Right lobe of liver (tissue), 6 donors: ENCODE data around the gene TACR1. TPM values are rescaled to one million over a fixed set of nuclear protein-coding genes. Genes with fewer than 3 reads are reported as not detected.

Experiments
- ATAC-seq, 4 donors: fragments of 200-7000 bp; cut with Tn5 transposase; one replicate each; pipeline ENCODE4 v1.9.1; 2020; ENCODE audit warnings: mild to moderate bottlenecking in 4 of 4, moderate library complexity in 4 of 4
- DNase-seq, 3 donors: peaks; one replicate each; pipeline ENCODE4 v3.0.0-alpha.2; 2020
- H3K27ac ChIP-seq, 3 donors: fragments of 200-600 bp; one replicate each; pipeline ENCODE4 v1.8.0; 2022
- H3K27me3 ChIP-seq, 2 donors: fragments of 200-600 bp; one replicate each; pipeline ENCODE4 v1.8.0; 2022
- H3K36me3 ChIP-seq, 4 donors: fragments of 200-600 bp; sonication (generic) in 1 of 4; one replicate each; pipeline versions ENCODE4 v1.5.1 to v1.8.0; 2017 to 2022; ENCODE audit warnings: control low read depth in 1 of 4
- H3K4me1 ChIP-seq, 4 donors: fragments of 200-600 bp; sonication (generic) in 1 of 4; one replicate each; pipeline versions ENCODE4 v1.5.1 to v1.8.0; 2017 to 2022; ENCODE audit warnings: control low read depth in 1 of 4
- H3K4me3 ChIP-seq, 3 donors: fragments of 200-600 bp; one replicate each; pipeline ENCODE4 v1.8.0; 2022
- H3K9me3 ChIP-seq, 4 donors: fragments of 200-600 bp; sonication (generic) in 1 of 4; one replicate each; pipeline versions ENCODE4 v1.5.1 to v1.8.0; 2017 to 2022; ENCODE audit warnings: control low read depth in 1 of 4
- POLR2A ChIP-seq: fragments of 450-650 bp; IDR thresholded peaks from one replicate; pipeline ENCODE4 v1.6.1; 2017; ENCODE audit warnings: antibody characterized with exemption, mild to moderate bottlenecking
- WGBS: methylation state at CpG from one replicate; pipeline ENCODE4 v1.1.6; 2018; ENCODE audit warnings: low coverage, low lambda C conversion rate; ENCODE audit not compliant: insufficient coverage; ENCODE audit errors: missing lambda C conversion rate; 5-methylcytosine and 5-hydroxymethylcytosine counted together
- intact Hi-C, 2 donors: fragments of 100-400 bp; cut with DNase I; formaldehyde crosslinking; loops; one replicate each; pipeline versions ENCODE4 v1.11.2 to v1.14.1; 2022
- total RNA-seq, 6 experiments: library from RNA; depleted of rRNA in 2 of 6; stranded (reverse); fragments of >200 nt in 2 of 6; fragmentation: NEBNext Ultra II Directional in 3 of 6; extraction: Animal tissue kit (Norgen Biotek cat#: 25700) in 3 of 6; gene quantifications; one replicate each; pipeline versions ENCODE4 v1.1.0 to v1.2.4, GENCODE V29; 2016 to 2023
- TF ChIP-seq, protein P1 (sequence below), 4 donors: fragments of 200-600 bp in 3 of 4; fragments of 450-650 bp in 1 of 4; IDR thresholded peaks; one replicate each; pipeline versions ENCODE4 v1.5.1 to v1.8.0; 2016 to 2022; ENCODE audit warnings: antibody characterized with exemption in 4 of 4, mild to moderate bottlenecking in 2 of 4
- donor health status: DM: no; HTN: yes; CAD: no.
- donor health status: DM: no; HTN: no; CAD: no.
- donor health status: DM: no; HTN: no; CAD: no.
- donor health status: DM: no; HTN: yes; CAD: no.
- donor health status: DM: no; HTN: yes; CAD: no.

The TACR1 gene
- total RNA-seq, 6 experiments from 2014 or later, result not detected

- no peak for TF ChIP-seq POLR2A
- TF ChIP-seq, protein P1, sequence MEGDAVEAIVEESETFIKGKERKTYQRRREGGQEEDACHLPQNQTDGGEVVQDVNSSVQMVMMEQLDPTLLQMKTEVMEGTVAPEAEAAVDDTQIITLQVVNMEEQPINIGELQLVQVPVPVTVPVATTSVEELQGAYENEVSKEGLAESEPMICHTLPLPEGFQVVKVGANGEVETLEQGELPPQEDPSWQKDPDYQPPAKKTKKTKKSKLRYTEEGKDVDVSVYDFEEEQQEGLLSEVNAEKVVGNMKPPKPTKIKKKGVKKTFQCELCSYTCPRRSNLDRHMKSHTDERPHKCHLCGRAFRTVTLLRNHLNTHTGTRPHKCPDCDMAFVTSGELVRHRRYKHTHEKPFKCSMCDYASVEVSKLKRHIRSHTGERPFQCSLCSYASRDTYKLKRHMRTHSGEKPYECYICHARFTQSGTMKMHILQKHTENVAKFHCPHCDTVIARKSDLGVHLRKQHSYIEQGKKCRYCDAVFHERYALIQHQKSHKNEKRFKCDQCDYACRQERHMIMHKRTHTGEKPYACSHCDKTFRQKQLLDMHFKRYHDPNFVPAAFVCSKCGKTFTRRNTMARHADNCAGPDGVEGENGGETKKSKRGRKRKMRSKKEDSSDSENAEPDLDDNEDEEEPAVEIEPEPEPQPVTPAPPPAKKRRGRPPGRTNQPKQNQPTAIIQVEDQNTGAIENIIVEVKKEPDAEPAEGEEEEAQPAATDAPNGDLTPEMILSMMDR (IDR thresholded peaks at IDR 0.05), result no peak
- H3K27ac ChIP-seq, result no peak overlapping the region
- peaks cover 0 to 16% (median 7%) of the 10 kb centered on the region in 4 donors for H3K4me1 ChIP-seq
- under 1% methylated on average over 23 of the region's 57 CpGs for WGBS
- no peaks in the 10 kb centered on the region for H3K36me3 ChIP-seq
- intact Hi-C loops, result no loop called here
- H3K27me3 ChIP-seq, result peaks cover 7 to 24% of the 10 kb centered on the region in 2 donors
- ATAC-seq (peak; percentile 90 to 94 (median 93)), DNase-seq (peak; percentile 79 to 84 (median 83))
- no peaks in the 10 kb centered on the region for H3K9me3 ChIP-seq
- peak overlapping the region; percentile 19 to 42 (median 20) for H3K4me3 ChIP-seq
Measured at GRCh38 chr2:75200140-75201096, 1.1 kb upstream of the TACR1 start.

DNA sequence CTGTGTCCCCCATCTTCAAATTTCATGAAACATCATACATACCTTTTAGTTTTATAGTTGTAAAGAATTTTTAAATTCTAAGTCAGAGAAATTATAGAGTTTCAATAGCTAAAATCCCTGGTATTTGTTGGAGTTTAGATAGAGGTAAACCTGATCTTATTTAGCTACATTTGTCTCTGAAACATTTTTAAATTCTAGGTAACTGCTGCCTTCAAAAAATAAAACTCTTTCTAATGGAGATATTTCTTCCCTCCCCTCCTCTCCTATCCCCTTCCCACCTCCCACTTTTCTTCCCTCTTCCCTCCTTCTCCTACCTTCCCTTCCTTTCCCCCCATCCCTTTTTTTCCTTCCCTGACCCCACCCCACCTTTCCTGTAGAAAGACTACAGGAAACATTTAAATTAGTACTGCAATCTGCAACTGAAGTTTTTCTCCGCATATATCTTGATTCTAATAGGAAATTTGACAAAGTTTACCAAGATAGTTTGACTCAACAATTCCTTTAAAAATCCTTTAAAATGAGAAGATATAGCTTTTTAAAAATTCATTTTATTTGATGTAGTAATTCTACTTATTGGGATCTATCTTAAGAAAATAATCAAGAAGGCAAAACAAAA lies 4.1 kb downstream of the TACR1 start:
- no peak overlapping the region for H3K4me3 ChIP-seq
- H3K9me3 ChIP-seq, result no peaks in the 10 kb centered on the region
- intact Hi-C loops, result no loop called here
- H3K36me3 ChIP-seq, result no peaks in the 10 kb centered on the region
- DNase-seq (no peak), ATAC-seq (no peak)
- TF ChIP-seq, protein P1 (IDR thresholded peaks at IDR 0.05), result no peak
- TF ChIP-seq POLR2A, result no peak
- no peak overlapping the region for H3K27ac ChIP-seq
- WGBS, result 60% methylated on average over 1 of the region's 1 CpG
- H3K27me3 ChIP-seq, result peaks cover 5 to 7% of the 10 kb centered on the region in 2 donors
- H3K4me1 ChIP-seq, result peaks cover 0 to 15% (median 5%) of the 10 kb centered on the region in 4 donors

DNA sequence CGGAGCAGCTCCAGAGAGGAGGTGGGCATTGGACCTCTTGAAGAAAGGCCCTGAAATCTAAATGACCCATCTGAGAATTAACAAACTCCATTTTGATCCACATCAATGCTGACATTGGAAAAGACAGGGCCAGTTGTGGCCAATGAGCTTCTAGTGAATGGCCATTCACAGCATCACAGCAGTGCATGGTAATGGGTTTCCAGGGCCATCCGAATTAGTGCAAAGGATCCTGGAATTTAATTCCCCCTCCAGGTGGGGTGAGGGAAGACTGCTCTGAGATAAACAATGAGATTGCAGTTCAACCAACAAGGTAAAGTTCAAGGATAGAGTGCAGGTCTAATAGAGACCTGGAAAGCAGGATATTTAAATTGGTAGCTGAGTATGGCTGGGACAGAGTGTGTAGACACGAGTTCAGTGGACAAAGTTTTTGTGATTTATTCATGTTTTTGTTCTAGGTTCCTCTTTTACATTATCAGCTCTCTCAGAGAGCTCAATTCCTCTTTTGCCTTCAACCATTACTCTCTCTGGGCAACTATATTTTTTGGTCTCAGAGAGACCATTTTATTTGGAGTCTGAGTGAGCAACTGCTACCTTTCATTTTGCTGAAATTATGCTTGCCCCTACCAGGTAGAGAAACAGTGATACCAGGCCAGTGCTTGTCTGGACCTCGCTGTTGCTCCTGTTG lies 5.0 kb downstream of the TACR1 start:
- Histone ChIP-seq H3K27ac (no peak overlapping the region), H3K27me3 (peaks cover 5 to 7% of the 10 kb centered on the region in 2 donors), H3K9me3 (no peaks in the 10 kb centered on the region), H3K36me3 (no peaks in the 10 kb centered on the region), H3K4me3 (no peak overlapping the region), H3K4me1 (peaks cover 0 to 7% (median 1%) of the 10 kb centered on the region in 4 donors)
- DNase-seq (no peak), ATAC-seq (no peak)
- TF ChIP-seq, protein P1 (IDR thresholded peaks at IDR 0.05), result no peak
- no peak for TF ChIP-seq POLR2A
- 44% methylated on average over 4 of the region's 4 CpGs for WGBS
- intact Hi-C loops, result no loop called here

- no peaks in the 10 kb centered on the region for H3K9me3 ChIP-seq
- H3K4me3 ChIP-seq, result no peak overlapping the region
- H3K36me3 ChIP-seq, result no peaks in the 10 kb centered on the region
- WGBS, result 58% methylated on average over 1 of the region's 1 CpG
- ATAC-seq, result no peak
- H3K4me1 ChIP-seq, result no peaks in the 10 kb centered on the region
- peaks cover 0 to 5% of the 10 kb centered on the region in 2 donors for H3K27me3 ChIP-seq
- DNase-seq, result no peak
- H3K27ac ChIP-seq, result no peak overlapping the region
- intact Hi-C loops, result no loop called here
- TF ChIP-seq POLR2A, result no peak
- TF ChIP-seq, protein P1 (IDR thresholded peaks at IDR 0.05), result no peak
Measured at GRCh38 chr2:75192496-75192895, 6.8 kb downstream of the TACR1 start.
